ENCODE measurements around the gene ZNF862. TPM values are rescaled to one million over a fixed set of nuclear protein-coding genes. Genes with fewer than 3 reads are reported as not detected.

Gene ZNF862
- total RNA-seq, 1 experiment from 2014 or later, result 1.9 TPM

GRCh38 chr7:149834601-149835000 is 3.6 kb upstream of the ZNF862 start:
- H3K4me3 Mint-ChIP-seq, result no peak overlapping the region
- peaks cover 6% of the 10 kb centered on the region for H3K23me2 ChIP-seq (ENCODE audit: insufficient read length, low read depth, low read length, poor library complexity, severe bottlenecking)
- no peak overlapping the region for H2BK12ac ChIP-seq (ENCODE audit: insufficient read length, low read depth, low read length)
- H3K27ac ChIP-seq (ENCODE audit: insufficient read length, low read depth, low read length), result no peak overlapping the region
- no peak overlapping the region for H2BK5ac ChIP-seq (ENCODE audit: insufficient read length, low read length)
- H3K79me2 ChIP-seq (ENCODE audit: insufficient read depth, low read length), result no peaks in the 10 kb centered on the region
- DNase-seq, result no peak
- no peaks in the 10 kb centered on the region for H4K20me1 ChIP-seq (ENCODE audit: control insufficient read depth, insufficient read depth, insufficient read length)
- H4K5ac ChIP-seq (ENCODE audit: insufficient read length, low read depth, low read length), result no peak overlapping the region
- no peak overlapping the region for H3K56ac ChIP-seq (ENCODE audit: insufficient read length, low read depth, low read length)
- no peak overlapping the region for H3T11ph ChIP-seq (ENCODE audit: low read length)
- no peak overlapping the region for H2BK20ac ChIP-seq (ENCODE audit: low read depth, low read length, poor library complexity, severe bottlenecking)
- no CpG with 5 or more reads among the region's 8 CpGs for WGBS (ENCODE audit: extremely low coverage, insufficient read length, low lambda C conversion rate)
- no peaks in the 10 kb centered on the region; a peak in 1 of 5 replicates for H3K9me3 Mint-ChIP-seq
- no peaks in the 10 kb centered on the region for H3K9me3 ChIP-seq (ENCODE audit: control insufficient read depth, low read depth, low read length)
- H3K18ac ChIP-seq (ENCODE audit: insufficient read length, low read depth, low read length), result no peak overlapping the region
- no peak for TF ChIP-seq CTCF (conservative IDR thresholded peaks at IDR 0.05)
- 0 out of 2 replicates have a peak, but pooled peaks cover 1% of the 10 kb centered on the region for H3K27me3 ChIP-seq (ENCODE audit: insufficient read depth, low read length)
- H3K4me2 ChIP-seq (ENCODE audit: insufficient read depth, insufficient read length, low read length), result no peak overlapping the region
- no peaks in the 10 kb centered on the region for H3K36me3 Mint-ChIP-seq (ENCODE audit: insufficient read depth in 1 of 3, low read depth in 3 of 3)
- H2AK5ac ChIP-seq (ENCODE audit: insufficient read length, low read length), result no peak overlapping the region
- no peaks in the 10 kb centered on the region for H3K4me1 ChIP-seq (ENCODE audit: insufficient read depth, low read length)
- H4K91ac ChIP-seq (ENCODE audit: insufficient read length, low read depth, low read length), result no peak overlapping the region
- H3K4ac ChIP-seq (ENCODE audit: low read depth, low read length), result no peak overlapping the region
- no peak overlapping the region for H4K8ac ChIP-seq (replicated peaks; ENCODE audit: insufficient read length, low read depth, low read length)
- H3K79me1 ChIP-seq (ENCODE audit: insufficient read depth, low read depth, low read length, poor library complexity, severe bottlenecking), result no peaks in the 10 kb centered on the region
- no peak overlapping the region for H2AFZ ChIP-seq (ENCODE audit: low read length)
- no peak overlapping the region for H2BK15ac ChIP-seq (ENCODE audit: low read depth, low read length)
- no peak overlapping the region for H2BK120ac ChIP-seq (ENCODE audit: low read depth, low read length, poor library complexity, severe bottlenecking)
- no peak overlapping the region for H3K14ac ChIP-seq (ENCODE audit: insufficient read depth, low read length)
- peaks cover 17 to 32% of the 10 kb centered on the region in 2 experiments for H3K4me1 Mint-ChIP-seq
- H3K23ac ChIP-seq (ENCODE audit: insufficient read length, low read depth, low read length), result no peak overlapping the region
- H3K27ac Mint-ChIP-seq, result no peak overlapping the region
- no peak overlapping the region for H3K9ac ChIP-seq (ENCODE audit: extremely low read depth, insufficient read length, low read length)
- peaks cover 48% of the 10 kb centered on the region for H3K27me3 Mint-ChIP-seq (ENCODE audit: low read depth)

Measured in H9 (cell line).